B cell (primary cell): Measurements from ENCODE around the gene KARS1.

Experiments
- CTCF ChIP-seq: fragments of 200-600 bp; IDR thresholded peaks from one replicate; pipeline ENCODE4 v1.8.0; 2022; ENCODE audit warnings: antibody characterized with exemption, mild to moderate bottlenecking
- EZH2 ChIP-seq: IDR thresholded peaks from 2 replicates; pipeline ENCODE4 v1.6.1; 2012; ENCODE audit warnings: borderline replicate concordance, low read depth, mild to moderate bottlenecking, moderate library complexity, low read length; ENCODE audit not compliant: insufficient read depth, poor library complexity, severe bottlenecking

- TF ChIP-seq CTCF: no peak
- TF ChIP-seq EZH2: no peak
Observed at GRCh38 chr16:75616521-75617010, 30.9 kb downstream of the KARS1 start.
